Ramos (cell line): ENCODE results near the gene KDSR.

Experiments used
- in situ Hi-C: fragments of 300-500 bp; cut with MboI; formaldehyde crosslinking; loops from one replicate; pipeline ENCODE4 v1.14.3; 2022; ENCODE audit warnings: low sequenced_read_pairs; ENCODE audit not compliant: unreplicated experiment

Gene KDSR

GRCh38 chr18:63322908-63323634 is 43.9 kb downstream of the KDSR start:
- in situ Hi-C loops, result loop anchor here (10.0 kb wide), 1 partner anchor 188 kb away; no protein-coding TSS in a partner anchor

GRCh38 chr18:63322206-63322605 is 44.8 kb downstream of the KDSR start:
- in situ Hi-C loops, result loop anchor here (10.0 kb wide), 1 partner anchor 187 kb away; no protein-coding TSS in a partner anchor

- in situ Hi-C loops, result loop anchor here (10.0 kb wide), 1 partner anchor 186 kb away; no protein-coding TSS in a partner anchor
Measured at GRCh38 chr18:63321291-63321690, 45.7 kb downstream of the KDSR start.

- in situ Hi-C loops, result loop anchor here (10.0 kb wide), 1 partner anchor 186 kb away; no protein-coding TSS in a partner anchor
Measured at GRCh38 chr18:63320975-63321265, 46.1 kb downstream of the KDSR start.

GRCh38 chr18:63320123-63320974 is 46.7 kb downstream of the KDSR start:
- in situ Hi-C loops, result loop anchor here (10.0 kb wide), 1 partner anchor 186 kb away; no protein-coding TSS in a partner anchor

GRCh38 chr18:63319383-63320122 is 47.5 kb downstream of the KDSR start, which contains the start of gene BCL2:
TSS of gene BCL2 (minus strand) at chr18:63319769.
- in situ Hi-C loops, result loop anchor here (10.0 kb wide), 1 partner anchor 185 kb away; no protein-coding TSS in a partner anchor

GRCh38 chr18:63318889-63319382 is 48.1 kb downstream of the KDSR start:
- in situ Hi-C loops, result no loop called here

GRCh38 chr18:63317982-63318888 is 48.8 kb downstream of the KDSR start:
- in situ Hi-C loops, result no loop called here

- in situ Hi-C loops, result no loop called here
Measured at GRCh38 chr18:63317556-63317946, 49.5 kb downstream of the KDSR start.

- in situ Hi-C loops, result no loop called here
Measured at GRCh38 chr18:63316612-63317555, 50.1 kb downstream of the KDSR start.

GRCh38 chr18:63315876-63316275 is 51.1 kb downstream of the KDSR start:
- in situ Hi-C loops, result no loop called here

GRCh38 chr18:63315131-63315662 is 51.8 kb downstream of the KDSR start:
- in situ Hi-C loops, result no loop called here

GRCh38 chr18:63314062-63314790 is 52.8 kb downstream of the KDSR start:
- in situ Hi-C loops, result no loop called here

- in situ Hi-C loops, result no loop called here
Measured at GRCh38 chr18:63313396-63313917, 53.5 kb downstream of the KDSR start.

GRCh38 chr18:63312737-63313395 is 54.1 kb downstream of the KDSR start:
- in situ Hi-C loops, result no loop called here

- in situ Hi-C loops, result no loop called here
Measured at GRCh38 chr18:63312019-63312409, 55.0 kb downstream of the KDSR start.
